Stimulated activated CD4-positive, alpha-beta T cell treated with anti-CD3 and anti-CD28 coated beads, Interleukin-12 subunit alpha, Interleukin-12 subunit beta, amount 100 ng/mL, for 48 hours (primary cell): Measurements from ENCODE around the gene PIEZO2.
"Not testable (repeated sequence)": the region's sequence is repeated elsewhere in the genome, so short reads cannot be mapped to it uniquely, and the experiment has no call there.

ENCODE experiments used
- DNase-seq, 3 donors: peaks; one replicate each; pipeline ENCODE4 v3.0.0-alpha.2; 2020; ENCODE audit warnings: low read depth in 2 of 3, low spot score in 1 of 3

The PIEZO2 gene

DNA sequence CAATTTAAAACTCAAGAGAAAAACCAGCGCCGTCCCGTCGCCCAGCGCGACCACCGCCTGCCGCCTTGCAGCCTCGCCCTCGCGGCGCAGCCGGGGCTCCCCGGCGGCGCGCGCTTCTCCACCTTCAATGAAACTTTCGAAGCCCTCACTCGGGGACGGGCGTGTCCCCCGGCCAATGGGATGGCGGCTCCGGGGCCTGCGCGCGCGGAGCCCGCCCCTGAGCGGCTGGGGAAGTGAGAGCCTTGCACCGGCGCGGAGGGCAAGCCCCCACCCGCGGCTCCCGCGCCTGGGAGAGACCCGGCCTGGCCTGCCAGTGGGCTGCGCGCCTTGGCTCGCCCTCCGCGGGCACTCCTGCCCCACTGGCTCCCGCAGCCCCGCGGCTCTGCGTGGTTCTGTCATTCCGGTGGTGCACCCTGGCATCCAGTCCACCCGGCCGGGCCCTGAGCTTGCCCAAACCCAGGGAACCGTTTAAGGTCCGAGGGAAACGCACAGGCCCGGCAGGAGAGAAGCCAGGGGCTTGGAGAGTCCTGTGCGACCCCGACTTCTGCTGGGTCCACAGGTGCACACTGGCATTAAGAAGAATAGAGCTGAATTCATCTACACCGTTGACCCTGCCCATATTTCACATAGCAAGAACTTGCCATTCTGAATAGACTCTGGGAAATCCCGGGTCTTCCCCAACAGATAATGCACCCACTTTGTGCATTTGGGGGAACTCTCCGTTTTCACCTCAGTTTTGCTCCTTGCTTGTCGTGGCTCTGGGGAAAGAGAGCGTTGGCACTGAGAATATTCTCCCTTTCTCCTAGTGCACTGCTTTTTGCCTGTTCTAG, at the start of gene PIEZO2:
TSS of gene PIEZO2 (minus strand) at position 129 of the 830 bp plus-strand sequence. CDS start 981 bp downstream, outside the sequence.
- DNase-seq: no peak

DNA sequence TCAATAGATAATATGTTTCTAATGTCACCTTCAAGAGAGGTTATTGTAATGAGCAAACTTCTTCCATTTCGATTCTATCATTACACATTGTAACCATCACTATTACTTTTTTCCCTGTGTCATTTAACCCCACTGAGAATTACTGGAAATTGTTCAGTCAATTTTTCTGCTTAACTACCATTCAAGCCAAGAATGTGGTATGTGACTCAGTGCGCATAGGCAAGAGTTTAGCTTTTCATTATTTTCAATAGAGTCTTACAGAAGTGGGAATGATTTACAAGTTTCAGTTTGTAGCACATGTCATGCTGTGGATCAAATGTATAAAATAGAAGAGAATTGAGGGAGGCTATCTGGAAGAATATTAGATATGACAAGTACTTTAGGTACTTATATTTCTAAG, 34.3 kb upstream of the PIEZO2 start:
- no peak for DNase-seq

DNA sequence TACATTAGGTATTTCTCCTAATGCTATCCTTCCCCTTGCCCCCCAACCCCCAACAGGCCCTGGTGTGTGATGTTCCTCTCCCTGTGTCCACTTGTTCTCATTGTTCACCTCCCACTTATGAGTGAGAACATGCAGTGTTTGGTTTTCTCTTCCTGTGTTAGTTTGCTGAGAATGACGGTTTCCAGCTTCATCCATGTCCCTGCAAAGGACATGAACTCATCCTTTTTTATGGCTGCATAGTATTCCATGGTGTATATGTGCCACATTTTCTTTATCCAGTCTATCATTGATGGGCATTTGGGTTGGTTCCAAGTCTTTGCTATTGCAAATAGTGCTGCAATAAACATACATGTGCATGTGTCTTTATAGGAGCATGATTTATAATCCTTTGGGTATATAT, 32.3 kb upstream of the PIEZO2 start:
- not testable (repeated sequence) for DNase-seq

DNA sequence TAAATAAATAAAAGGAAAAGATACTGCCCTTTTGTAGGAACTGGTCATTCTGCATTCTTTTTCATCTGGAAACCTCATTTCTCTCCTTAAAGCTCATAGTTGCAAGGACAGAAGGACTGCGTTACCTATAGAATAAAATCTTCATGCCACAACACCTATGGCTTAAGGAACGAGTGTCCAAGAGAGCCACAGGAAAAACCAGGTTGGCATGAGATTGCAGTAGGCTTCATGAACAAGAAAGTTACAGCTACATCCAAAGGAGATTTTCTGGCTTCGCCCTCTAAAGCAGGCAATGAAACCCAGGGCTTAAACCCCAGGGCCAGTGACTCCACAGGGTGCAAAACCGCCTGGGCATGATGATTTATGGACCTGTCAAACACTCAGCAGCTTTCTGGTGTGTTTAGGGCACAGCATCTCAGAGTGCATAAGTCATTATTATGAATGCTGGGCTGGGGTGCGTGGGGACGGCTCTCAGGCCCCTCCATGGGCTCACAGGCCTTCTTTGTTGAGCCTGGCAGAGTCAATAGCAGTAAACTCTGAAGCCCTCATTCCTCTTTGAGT, 30.7 kb upstream of the PIEZO2 start:
- no peak for DNase-seq

DNA sequence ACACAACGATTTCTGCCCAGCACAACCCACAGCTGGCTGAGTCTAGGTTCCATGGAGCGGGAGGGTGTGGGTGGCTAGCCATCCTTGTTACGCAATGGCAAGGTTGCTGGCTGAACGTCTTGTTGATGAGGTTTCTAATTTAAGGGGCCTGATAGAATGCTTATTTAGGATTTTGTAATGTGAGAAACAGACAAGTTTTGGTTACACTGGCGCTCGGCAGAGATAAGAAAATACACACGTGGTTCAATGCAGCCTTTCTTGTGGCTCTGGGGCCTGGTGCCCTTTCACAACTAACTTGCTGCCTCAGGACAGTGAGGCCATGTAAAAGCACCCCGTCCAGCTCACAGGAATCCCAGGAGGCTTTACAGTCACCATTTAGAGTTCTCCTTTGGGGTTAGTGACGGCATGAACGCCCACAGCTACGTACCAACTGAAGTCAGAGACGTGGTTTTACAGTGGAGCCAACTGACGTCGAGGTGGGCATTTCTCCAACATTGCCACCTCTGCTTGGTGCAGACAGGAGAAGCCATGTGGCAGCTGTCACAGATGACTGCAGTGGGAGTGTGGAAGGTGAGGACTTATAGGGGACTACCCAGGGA, 29.7 kb upstream of the PIEZO2 start:
- DNase-seq: no peak

DNA sequence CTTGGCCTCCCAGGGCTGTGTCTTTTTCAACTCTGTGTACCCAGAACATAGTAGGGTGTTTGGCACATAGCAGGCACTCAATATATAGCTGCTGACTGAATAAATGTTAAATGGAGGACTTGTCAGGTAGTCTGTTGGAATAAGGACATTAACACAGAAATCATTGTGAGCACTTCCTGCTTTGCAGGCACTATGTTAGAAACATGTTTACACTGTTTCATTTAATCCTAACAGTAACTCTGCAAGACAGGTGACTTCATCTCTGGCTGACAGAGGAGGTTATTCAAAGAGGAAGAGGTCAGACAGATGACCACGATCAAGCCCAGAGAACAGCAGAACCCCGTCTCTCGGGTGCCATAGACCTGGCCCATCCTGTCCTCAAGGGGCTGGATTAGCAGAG, 28.0 kb upstream of the PIEZO2 start:
- no peak for DNase-seq

DNA sequence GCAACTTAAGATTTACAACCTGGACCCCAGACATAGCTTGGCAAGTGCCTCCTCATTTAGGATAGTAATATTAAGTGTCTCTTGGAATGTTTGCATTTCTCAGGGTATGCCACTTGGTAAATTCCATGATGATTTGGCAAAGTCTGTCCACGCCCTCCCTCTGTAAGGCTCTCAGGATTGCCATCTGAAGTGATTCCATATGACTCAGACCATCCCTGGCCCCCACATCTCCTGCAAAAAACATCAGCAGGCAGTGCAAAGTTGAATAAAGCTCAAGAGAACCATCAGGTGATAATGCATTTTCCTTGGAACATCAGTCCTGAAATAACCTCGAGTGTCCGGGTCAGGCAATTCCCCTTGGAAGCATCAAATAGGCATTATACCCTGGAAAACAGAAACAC, 27.1 kb upstream of the PIEZO2 start:
- no peak for DNase-seq

DNA sequence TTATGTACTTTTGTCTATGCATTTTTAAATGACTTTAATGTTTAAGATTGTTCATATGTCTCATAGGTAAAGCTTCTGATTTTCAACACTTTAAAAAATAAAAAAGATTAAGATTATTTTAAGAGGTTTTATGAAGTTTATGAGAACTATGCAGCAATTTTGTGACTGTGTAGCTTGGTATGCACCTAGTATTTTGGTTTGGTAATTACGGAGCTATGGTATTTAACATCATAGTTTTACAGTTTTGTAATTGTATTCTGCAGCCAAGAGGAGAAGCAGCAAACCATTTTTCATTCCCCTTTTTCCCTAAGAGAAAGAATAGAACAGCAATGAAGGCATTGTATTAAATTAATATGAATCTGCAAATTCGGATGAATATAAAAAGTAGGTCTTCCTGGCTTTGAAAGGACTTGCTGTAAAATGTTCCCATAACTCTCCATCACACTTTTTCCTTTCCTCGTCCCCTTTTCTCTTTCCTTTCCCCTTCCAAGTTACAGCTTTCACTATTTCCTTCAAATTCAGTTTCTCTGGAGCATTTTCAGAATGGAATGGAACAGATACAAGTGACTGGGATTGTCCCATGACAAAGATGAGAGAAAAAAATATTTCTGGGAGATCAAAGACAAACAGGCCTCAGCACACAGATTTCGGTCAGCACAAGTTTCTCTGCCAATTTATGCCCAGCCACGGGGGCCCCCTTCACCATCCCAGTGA, 26.1 kb upstream of the PIEZO2 start:
- DNase-seq: no peak

DNA sequence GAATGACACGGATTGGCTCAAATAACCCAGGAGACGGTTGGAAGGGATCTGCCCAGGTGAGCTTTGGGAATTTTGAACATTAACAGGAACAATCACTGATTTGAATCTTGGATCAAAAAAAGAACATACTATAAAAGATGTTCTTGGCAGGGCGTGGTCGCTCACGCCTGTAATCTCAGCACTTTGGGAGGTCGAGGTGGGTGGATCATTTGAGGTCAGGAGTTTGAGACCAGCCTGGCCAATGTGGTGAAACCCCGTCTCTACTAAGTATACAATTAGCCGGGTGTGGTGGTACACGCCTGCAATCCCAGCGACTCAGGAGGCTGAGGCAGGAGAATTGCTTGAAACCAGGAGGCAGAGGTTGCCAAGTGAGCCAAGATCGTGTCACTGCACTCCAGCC, 24.8 kb upstream of the PIEZO2 start:
- not testable (repeated sequence) for DNase-seq

DNA sequence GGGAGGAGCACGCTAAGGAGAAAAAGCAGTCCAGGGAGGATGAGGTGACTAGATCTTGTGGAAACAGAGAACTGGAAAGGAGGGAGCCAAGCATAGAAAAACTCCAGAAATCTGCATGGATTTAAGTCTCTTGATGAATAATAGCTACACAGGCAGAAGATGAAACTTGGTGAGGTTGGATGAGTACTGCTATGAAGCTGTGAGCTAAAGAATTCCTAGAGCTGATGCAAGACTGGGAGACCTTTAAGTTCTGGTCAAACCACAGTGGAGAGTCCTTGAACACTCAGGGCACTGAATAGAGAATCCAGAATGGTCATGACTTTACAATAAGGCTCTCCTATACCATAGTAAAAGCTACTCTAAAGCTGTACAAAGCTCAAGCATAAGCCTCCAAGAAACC, 18.4 kb upstream of the PIEZO2 start:
- DNase-seq: no peak

DNA sequence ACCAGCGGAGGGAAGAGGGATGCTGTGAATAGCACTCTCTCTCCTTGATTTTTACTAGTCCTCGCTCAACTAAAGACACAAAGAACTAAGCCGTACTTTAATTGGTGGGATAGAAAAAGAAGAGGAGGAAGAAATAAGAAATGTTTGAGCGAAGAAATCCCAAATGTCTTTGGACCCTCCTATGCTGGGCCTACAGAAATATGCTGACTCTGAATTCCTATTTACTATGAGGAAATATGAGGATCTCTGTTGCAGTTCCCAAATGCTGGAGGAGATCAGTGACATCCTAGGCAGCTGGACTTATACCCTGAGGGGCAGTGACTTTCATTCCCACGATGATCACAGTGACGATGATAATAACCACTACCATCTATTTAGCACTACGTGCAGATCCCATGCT, 16.6 kb upstream of the PIEZO2 start:
- DNase-seq: no peak

DNA sequence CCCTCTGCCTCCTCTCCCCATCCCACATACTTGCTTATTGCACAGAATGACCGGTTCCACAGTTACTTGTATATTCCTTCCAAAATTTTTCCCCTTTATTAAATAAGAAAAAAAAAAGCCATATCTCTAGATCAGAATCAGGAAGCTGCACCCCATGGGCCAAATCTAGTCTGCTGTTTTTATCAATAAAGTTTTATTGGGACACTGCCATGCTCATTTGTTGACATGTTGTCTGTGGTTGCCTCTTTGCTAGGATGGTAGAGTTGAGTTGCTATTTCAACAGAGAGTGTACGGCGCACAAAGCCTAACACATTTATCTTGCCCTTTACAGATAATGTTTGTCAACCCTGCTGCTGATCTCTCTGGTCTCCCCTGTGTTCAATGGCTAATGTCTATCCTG, 15.8 kb upstream of the PIEZO2 start:
- DNase-seq: no peak

DNA sequence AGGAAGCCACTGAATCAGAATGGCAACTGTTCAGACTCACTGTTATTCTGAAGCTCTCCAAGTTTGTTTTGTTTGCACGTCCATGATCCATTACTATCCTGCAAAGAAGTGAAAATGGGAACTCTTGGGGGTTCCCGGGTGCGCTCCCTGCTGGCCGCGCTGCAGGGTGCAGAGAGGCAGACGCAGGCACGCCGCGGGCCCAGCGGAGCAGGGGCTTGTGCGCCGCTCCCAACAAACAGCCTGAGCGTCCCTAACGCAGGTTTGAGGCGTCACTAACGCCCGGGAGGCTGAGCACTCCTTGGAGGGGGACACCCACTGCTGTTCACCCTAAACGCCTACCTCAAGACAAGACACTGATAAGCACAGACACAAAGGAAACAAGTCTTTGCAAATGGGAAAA, 14.3 kb upstream of the PIEZO2 start:
- DNase-seq: no peak

DNA sequence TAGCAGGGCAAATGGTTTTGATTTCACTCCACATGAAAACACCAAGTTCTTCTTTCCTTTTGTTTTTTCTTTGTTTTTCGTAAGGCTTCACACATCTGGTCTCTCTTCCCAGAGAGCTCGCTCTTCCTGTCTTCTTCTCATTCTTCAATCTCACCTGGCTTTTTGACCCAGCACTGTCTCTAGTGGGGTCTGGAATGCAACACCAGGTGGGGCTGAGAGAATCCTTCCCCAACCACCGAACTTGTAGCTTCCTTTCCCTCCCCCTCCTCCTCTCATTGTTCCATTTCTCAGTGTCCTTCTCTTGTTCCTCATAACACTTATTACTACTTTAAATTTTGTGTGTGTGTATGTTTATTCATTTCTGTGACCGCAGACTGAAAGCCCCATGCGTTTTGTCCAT, 13.5 kb upstream of the PIEZO2 start:
- DNase-seq: no peak

DNA sequence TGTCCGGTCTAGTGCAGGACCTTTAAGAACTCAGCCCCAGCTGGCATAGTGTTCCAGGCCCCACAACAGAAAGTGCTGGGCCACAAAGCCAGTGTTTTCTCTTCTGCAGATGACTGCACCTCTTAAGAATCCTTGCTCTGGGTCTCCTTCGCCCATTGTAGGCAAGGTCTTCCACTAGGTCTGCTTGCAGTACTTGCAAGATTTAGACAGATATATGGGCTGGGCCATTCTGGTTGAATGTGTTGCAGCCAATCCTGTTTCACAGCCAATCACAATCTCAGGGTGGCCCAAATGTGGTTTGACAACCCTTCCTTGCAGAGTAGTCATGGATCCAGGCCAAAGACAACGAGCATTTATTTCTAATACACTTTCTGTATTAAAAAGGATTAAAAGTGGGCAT, 13.1 kb upstream of the PIEZO2 start:
- no peak for DNase-seq

DNA sequence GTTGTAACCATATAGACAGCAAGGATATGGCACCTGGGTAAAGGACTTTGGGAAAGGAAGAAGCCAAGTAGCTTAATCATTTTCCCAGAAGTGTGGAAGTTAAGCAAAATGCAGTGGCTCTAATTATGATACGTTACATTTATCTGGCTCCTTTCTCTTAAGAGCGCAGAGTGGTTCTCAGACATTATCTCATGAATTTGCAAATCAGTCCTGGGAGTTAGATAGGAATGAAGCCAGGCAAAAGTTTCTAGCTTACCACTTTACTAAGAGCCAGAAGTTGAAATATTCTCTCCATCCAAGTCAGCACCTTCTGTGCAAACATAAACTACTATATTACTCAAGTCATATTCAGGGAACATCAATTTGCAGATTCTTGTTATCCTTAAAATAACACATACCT, 10.9 kb upstream of the PIEZO2 start:
- DNase-seq: no peak

DNA sequence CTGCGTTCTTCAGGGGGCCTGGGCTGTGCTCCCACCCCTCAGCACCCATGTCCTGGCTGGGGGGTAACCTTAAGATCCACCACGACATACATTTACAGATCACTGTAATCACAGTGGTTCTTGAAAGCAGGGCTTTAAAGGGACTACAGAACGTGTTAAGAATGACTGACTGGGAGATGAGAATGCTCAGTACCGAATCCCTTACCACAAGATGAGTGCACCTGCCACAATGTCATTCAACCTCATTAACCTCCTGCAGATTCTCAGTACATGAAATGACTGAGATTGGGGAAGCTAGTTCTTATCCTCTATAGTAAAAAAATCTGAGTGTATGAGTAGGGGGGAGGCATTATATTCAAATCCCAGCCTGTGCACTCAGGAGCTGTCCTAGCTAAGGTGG, 10.5 kb upstream of the PIEZO2 start:
- DNase-seq: no peak

DNA sequence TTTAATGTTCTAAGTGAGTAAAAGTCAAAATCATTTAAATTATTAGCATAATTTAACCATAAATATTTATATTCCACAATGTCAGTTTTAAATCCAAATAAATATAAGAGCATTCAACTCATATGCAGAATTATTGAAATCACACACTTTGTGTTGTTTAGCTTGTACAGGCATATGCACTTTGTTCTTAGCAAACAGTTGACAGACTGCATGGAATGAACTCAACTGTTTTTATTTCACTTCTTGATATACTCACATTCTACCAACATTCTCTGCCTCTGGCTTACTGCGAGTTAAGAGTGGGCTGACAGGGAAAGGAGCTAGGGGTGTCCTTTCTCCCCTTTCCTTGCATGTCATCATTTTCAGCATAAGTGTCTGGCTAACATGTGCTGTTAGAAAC, 7.6 kb upstream of the PIEZO2 start:
- DNase-seq: no peak

DNA sequence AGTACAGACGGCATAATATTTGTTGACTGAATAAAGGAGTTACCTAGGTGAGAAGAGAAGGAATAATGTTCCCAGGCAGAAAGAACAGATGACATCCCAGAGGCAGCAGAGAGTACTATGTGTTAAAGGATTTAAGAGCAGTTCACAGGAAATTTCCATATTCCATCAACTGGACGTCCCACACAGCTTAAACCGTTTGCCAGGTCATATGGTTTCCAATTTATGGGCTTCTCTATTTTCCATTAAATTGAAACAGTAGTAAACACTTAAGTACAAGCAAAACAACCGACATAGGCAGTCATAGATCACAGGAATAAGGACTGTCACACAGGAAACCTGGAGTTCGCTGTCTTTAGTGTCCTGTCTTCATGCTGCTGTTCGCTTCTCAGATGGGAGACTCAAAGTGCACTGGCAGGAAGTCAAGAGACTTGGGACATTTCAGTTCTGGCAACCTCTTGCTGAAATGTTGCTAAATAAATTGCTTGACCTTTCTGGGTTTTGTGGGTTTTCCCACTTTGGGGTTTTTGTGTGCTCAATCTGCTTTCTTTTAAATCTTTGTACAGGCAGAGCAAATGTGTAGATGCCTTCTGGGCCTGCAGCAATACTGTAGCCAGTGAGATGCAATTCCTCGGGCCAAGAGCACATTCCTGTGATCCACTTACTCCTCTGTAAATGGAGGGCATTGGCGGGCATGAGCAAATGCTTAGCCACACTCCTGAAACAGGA, 5.8 kb upstream of the PIEZO2 start:
- DNase-seq: no peak

DNA sequence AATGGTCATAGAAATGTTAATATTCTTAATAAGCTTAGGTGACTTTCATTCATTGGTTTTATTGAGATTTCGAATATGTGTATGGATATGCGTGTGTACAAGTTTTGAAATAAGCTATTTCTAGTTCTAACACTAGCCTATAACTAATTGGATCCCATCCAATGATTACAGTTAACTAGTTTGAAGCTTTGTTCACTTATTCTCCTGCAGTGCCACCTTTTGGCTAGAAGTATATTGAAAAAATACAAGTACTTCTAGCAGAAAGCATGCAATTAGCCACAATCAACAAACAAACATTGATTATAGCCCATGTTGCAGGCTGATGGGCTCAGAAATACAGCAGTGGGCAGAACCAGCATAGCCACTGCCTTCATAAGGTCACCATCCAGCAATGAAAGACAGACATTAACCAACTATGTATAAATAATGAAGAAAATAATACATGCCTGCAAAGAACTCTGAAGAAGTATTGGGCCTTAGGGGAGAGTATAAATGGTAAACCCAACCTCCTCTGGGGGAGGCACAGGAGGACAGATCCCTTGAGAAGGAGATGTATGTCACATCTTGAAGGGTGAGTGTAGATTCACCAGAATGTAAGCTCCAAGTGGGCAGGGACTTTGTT, 5.1 kb upstream of the PIEZO2 start:
- DNase-seq: no peak

DNA sequence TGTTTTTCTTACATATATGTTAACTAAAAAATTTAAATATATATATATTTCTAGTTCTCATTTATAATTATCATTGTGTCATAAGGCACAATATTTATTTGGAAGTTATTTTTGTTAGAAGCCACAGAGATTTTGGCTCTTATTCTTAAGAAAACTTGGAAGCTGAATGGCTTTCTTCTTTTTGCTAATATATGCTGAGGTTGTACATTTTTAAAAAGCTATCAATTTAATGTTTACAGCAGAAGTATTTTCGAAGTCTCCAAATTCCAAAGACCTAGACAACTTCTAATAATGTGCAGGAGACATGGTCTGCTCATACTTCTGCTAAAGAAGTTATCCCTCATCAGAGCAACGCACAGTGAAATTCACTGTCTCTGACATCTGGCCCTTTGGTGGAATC, 3.7 kb upstream of the PIEZO2 start:
- no peak for DNase-seq
